Karpas-422 (cell line): ENCODE results near the gene CCDC180. TPM values are rescaled to one million over a fixed set of nuclear protein-coding genes. Genes with fewer than 3 reads are reported as not detected.

Experiments
- DNase-seq: peaks from one replicate; pipeline ENCODE4 v3.0.0-alpha.2; 2015
- H2AFZ ChIP-seq: fragments of 200-600 bp; sonication (generic); 2 replicates; pipeline ENCODE4 v1.6.1; 2014; ENCODE audit warnings: antibody characterized with exemption, low read length, mixed read lengths
- H3K27ac ChIP-seq: fragments of 200-600 bp; sonication (generic); 2 replicates; pipeline ENCODE4 v1.5.1; 2014; ENCODE audit warnings: mild to moderate bottlenecking, low read length, moderate library complexity
- H3K27me3 ChIP-seq: fragments of 200-600 bp; sonication (generic); 2 replicates; pipeline ENCODE4 v1.6.1; 2014; ENCODE audit warnings: low read length, mixed read lengths
- H3K36me3 ChIP-seq: fragments of 200-600 bp; sonication (generic); 2 replicates; pipeline ENCODE4 v1.6.1; 2014; ENCODE audit warnings: low read length, mixed read lengths; ENCODE audit not compliant: insufficient read depth
- H3K4me1 ChIP-seq: fragments of 200-600 bp; sonication (generic); 2 replicates; pipeline ENCODE4 v1.6.1; 2014; ENCODE audit warnings: mild to moderate bottlenecking, low read length, mixed read lengths
- H3K4me2 ChIP-seq: fragments of 200-600 bp; sonication (generic); 2 replicates; pipeline ENCODE4 v1.6.1; 2014; ENCODE audit warnings: low read length, low read depth, mild to moderate bottlenecking; ENCODE audit not compliant: poor library complexity, severe bottlenecking
- H3K4me3 ChIP-seq: fragments of 200-600 bp; sonication (generic); 2 replicates; pipeline ENCODE4 v1.5.1; 2014; ENCODE audit warnings: mild to moderate bottlenecking, antibody characterized with exemption, low read length, mixed read lengths
- H3K79me2 ChIP-seq: fragments of 200-600 bp; sonication (generic); 2 replicates; pipeline ENCODE4 v1.6.1; 2014; ENCODE audit warnings: mild to moderate bottlenecking, low read length, mixed read lengths
- H3K9ac ChIP-seq: fragments of 200-600 bp; sonication (generic); 2 replicates; pipeline ENCODE4 v1.6.0; 2014; ENCODE audit warnings: low read length
- H3K9me2 ChIP-seq: fragments of 200-600 bp; sonication (generic), shearing (Covaris generic); replicated peaks from 2 replicates; pipeline ENCODE4 v1.6.0; 2014; ENCODE audit warnings: mild to moderate bottlenecking, low read length, moderate library complexity; ENCODE audit not compliant: insufficient read depth
- H3K9me3 ChIP-seq: fragments of 300-700, 200-600 bp; sonication (generic); 2 replicates; pipeline ENCODE4 v1.6.1; 2014; ENCODE audit warnings: low read length, mixed read lengths
- H4K20me1 ChIP-seq: fragments of 200-600 bp; sonication (generic); 2 replicates; pipeline ENCODE4 v1.6.1; 2014; ENCODE audit warnings: mild to moderate bottlenecking, antibody characterized with exemption, low read length, low read depth; ENCODE audit not compliant: insufficient read depth
- total RNA-seq: library from RNA; depleted of rRNA; stranded (reverse); fragments of >200 nt; shearing (Covaris generic); gene quantifications from 2 replicates; pipeline ENCODE4 v1.2.3, GENCODE V29; 2014; ENCODE audit warnings: low replicate concordance

Gene CCDC180
- total RNA-seq, 1 experiment from 2014 or later = 5.4 TPM

DNA sequence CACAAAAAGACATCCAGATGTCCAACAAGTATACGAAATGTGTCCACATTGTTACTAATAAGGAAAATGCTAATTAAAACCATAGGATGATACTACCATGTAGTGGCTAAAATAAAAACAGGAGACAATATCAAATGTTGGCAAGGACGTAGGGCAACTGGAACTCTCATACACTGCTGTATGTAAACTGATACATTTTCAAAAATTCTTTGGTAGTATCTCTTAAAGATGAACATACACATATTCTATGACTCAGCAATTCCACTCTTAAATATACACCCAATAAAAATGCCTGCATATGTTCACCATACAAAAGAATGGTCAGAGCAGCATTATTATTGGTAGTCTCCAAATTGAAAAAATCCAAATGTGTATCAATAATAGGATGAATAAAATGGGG lies 2.9 kb upstream of the CCDC180 start:
- Histone ChIP-seq H3K27me3 (no peaks in the 10 kb centered on the region), H3K4me1 (peaks cover under 1% of the 10 kb centered on the region; the same call in 1 of the 2 replicates), H3K9me2 (no peaks in the 10 kb centered on the region), H4K20me1 (no peaks in the 10 kb centered on the region), H3K9me3 (no peaks in the 10 kb centered on the region), H3K4me3 (no peak overlapping the region), H3K79me2 (no peaks in the 10 kb centered on the region), H2AFZ (no peak overlapping the region), H3K27ac (no peak overlapping the region), H3K9ac (no peak overlapping the region), H3K4me2 (no peak overlapping the region), H3K36me3 (no peaks in the 10 kb centered on the region)
- no peak for DNase-seq

- Histone ChIP-seq H3K4me3 (no peak overlapping the region), H2AFZ (no peak overlapping the region), H3K9ac (no peak overlapping the region), H3K9me3 (no peaks in the 10 kb centered on the region), H3K4me2 (no peak overlapping the region), H3K9me2 (no peaks in the 10 kb centered on the region), H3K36me3 (no peaks in the 10 kb centered on the region), H3K4me1 (peaks cover 5% of the 10 kb centered on the region), H3K79me2 (no peaks in the 10 kb centered on the region), H4K20me1 (no peaks in the 10 kb centered on the region), H3K27me3 (no peaks in the 10 kb centered on the region), H3K27ac (no peak overlapping the region)
- DNase-seq = no peak
Observed at GRCh38 chr9:97305501-97306298, 1.8 kb upstream of the CCDC180 start.

GRCh38 chr9:97307091-97307490 lies 368 bp upstream of the CCDC180 start:
- Histone ChIP-seq H3K9ac (no peak overlapping the region), H3K9me3 (no peaks in the 10 kb centered on the region), H3K4me2 (no peak overlapping the region), H3K27ac (no peak overlapping the region), H3K27me3 (no peaks in the 10 kb centered on the region), H2AFZ (no peak overlapping the region), H3K4me1 (peaks cover 5% of the 10 kb centered on the region), H3K4me3 (no peak overlapping the region), H3K36me3 (no peaks in the 10 kb centered on the region), H3K9me2 (no peaks in the 10 kb centered on the region), H4K20me1 (no peaks in the 10 kb centered on the region), H3K79me2 (no peaks in the 10 kb centered on the region)
- no peak for DNase-seq

DNA sequence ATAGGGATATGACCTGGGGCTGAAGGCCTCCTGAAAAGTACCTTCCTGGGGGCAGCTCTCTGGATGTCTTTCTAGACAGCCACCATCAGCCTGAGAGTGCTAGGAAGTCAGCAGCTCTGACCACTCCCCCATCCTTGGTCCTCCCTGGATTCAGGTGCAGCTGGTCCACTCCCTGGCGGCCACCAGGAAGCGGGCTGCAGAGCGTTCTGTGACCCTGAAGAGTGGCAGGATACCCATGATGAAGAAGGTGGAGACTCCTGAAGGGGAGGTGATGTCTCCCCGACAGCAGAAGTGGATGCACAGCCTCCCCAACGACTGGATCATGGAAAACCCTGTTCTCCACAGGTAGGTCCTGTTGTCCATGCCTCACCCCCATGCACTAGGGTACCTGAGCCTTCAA lies 1.8 kb downstream of the CCDC180 start:
- no peak for DNase-seq
- Histone ChIP-seq H3K27ac (no peak overlapping the region), H3K4me3 (no peak overlapping the region), H3K9me2 (no peaks in the 10 kb centered on the region), H3K4me2 (no peak overlapping the region), H3K9me3 (no peaks in the 10 kb centered on the region), H2AFZ (no peak overlapping the region), H3K79me2 (no peaks in the 10 kb centered on the region), H4K20me1 (no peaks in the 10 kb centered on the region), H3K9ac (no peak overlapping the region), H3K4me1 (peaks cover 5% of the 10 kb centered on the region), H3K36me3 (no peaks in the 10 kb centered on the region), H3K27me3 (no peaks in the 10 kb centered on the region)

GRCh38 chr9:97310023-97310422 lies 2.6 kb downstream of the CCDC180 start:
- no peak overlapping the region for H3K9ac ChIP-seq
- DNase-seq = no peak
- no peak overlapping the region for H3K4me3 ChIP-seq
- H3K9me2 ChIP-seq = no peaks in the 10 kb centered on the region
- peaks cover 5% of the 10 kb centered on the region for H3K4me1 ChIP-seq
- no peaks in the 10 kb centered on the region for H4K20me1 ChIP-seq
- no peak overlapping the region for H2AFZ ChIP-seq
- H3K36me3 ChIP-seq = no peaks in the 10 kb centered on the region
- H3K9me3 ChIP-seq = no peaks in the 10 kb centered on the region
- H3K27ac ChIP-seq = no peak overlapping the region
- no peaks in the 10 kb centered on the region for H3K27me3 ChIP-seq
- H3K79me2 ChIP-seq = no peaks in the 10 kb centered on the region
- no peak overlapping the region for H3K4me2 ChIP-seq

DNA sequence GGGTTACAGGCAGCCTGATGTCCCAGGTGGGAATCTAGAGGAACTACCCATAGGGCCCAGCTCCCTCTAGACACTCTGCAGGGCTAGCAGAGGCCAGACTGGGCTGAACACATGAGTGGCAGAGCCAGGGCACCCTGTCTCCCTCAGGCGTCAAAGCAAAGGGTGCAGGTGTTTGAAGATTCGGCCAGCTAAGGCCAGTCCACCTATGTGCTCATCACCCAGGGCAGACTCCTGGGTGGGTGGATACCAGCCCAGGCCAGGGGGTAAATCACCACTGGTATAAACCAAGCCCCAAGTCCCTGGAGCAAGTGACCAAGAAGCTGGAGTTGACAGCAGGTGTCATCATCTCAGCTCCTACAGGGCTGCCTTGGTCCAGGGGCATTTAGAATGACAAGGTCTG lies 3.4 kb downstream of the CCDC180 start:
- no peak overlapping the region for H3K9ac ChIP-seq
- no peaks in the 10 kb centered on the region for H3K79me2 ChIP-seq
- no peak overlapping the region for H3K4me2 ChIP-seq
- H3K9me3 ChIP-seq = no peaks in the 10 kb centered on the region
- H3K9me2 ChIP-seq = no peaks in the 10 kb centered on the region
- H3K36me3 ChIP-seq = no peaks in the 10 kb centered on the region
- H2AFZ ChIP-seq = no peak overlapping the region
- no peak for DNase-seq
- no peak overlapping the region for H3K27ac ChIP-seq
- H3K4me1 ChIP-seq = peaks cover 5% of the 10 kb centered on the region
- H4K20me1 ChIP-seq = no peaks in the 10 kb centered on the region
- H3K27me3 ChIP-seq = no peaks in the 10 kb centered on the region
- no peak overlapping the region for H3K4me3 ChIP-seq

DNA sequence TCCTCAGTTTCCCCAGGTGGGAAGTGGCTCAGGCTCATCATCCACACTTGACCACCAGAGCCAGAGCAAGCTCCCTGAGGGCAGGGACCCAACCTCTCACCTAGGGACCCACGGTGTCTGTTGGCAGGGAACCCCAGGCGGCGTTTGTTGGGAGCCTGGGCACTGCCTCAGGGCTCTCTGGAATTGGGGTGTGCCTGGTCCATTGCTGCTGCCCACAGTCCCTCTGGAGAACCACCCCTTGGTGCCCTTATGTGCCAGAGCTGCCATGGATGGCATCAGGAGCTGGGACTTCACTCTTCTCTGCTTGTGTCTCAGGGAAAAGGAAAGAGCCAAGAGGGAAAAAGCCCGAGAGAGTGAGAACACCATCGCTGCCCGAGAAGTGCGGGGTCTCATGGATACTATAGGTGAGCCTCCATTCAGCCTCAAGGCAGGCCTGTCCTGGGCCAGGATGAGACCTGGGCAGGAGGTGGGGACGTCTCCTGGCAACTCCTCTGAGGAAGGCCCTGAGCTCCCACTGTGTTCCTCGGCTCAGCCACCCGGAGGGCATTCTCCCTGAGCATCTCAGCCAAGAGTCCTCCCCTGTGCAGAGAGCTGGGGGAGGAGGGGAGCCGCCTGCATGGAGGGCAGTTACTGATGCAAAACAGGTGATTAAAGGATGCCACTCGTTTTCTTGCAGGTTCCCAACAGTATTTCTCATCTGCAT lies 4.5 kb downstream of the CCDC180 start:
- Histone ChIP-seq H3K27ac (no peak overlapping the region), H3K4me2 (no peak overlapping the region), H3K4me1 (peaks cover 5% of the 10 kb centered on the region), H3K9ac (no peak overlapping the region), H3K79me2 (no peaks in the 10 kb centered on the region), H3K9me2 (no peaks in the 10 kb centered on the region), H4K20me1 (no peaks in the 10 kb centered on the region), H3K4me3 (no peak overlapping the region), H3K9me3 (no peaks in the 10 kb centered on the region), H3K27me3 (no peaks in the 10 kb centered on the region), H2AFZ (no peak overlapping the region), H3K36me3 (no peaks in the 10 kb centered on the region)
- no peak for DNase-seq

DNA sequence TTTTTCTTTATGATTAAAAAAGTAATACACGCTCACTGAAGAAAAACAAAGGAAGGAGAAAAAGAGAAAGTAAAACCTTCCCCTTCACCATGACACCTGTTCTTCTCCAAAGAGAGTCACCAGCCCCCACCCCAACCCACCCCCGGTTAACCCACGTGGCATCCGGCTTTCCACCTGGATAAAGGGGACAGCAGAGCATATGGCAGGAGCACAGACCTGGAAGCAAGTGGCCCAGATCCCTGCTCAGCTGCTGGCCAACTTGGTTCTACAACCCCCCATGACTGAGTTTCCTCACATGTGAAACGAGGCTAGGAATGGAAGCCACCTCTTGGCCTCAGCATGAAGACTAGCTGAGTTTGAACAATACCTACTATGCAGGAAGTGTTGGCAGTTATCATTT lies 5.1 kb downstream of the CCDC180 start:
- Histone ChIP-seq H3K79me2 (no peaks in the 10 kb centered on the region), H3K9me3 (no peaks in the 10 kb centered on the region), H3K36me3 (no peaks in the 10 kb centered on the region), H3K27me3 (no peaks in the 10 kb centered on the region), H3K4me2 (no peak overlapping the region), H2AFZ (no peak overlapping the region), H3K9me2 (no peaks in the 10 kb centered on the region), H3K9ac (no peak overlapping the region), H3K27ac (no peak overlapping the region), H3K4me1 (peaks cover 5% of the 10 kb centered on the region), H4K20me1 (no peaks in the 10 kb centered on the region), H3K4me3 (no peak overlapping the region)
- no peak for DNase-seq
